Endothelial cell of umbilical vein (primary cell): Measurements from ENCODE around the gene HAX1. TPM values are rescaled to one million over a fixed set of nuclear protein-coding genes. Genes with fewer than 3 reads are reported as not detected.

Experiments used
- BruUV-seq: library from RNA; stranded (reverse); fragments of 400-500 nt; replicated peaks from 2 replicates; lab custom pipeline; 2021; lab: Mats Ljungman, UMichigan
- CTCF ChIA-PET: fragments of 300-600, 350-600 bp; sonication (Branson Sonifier 250); formaldehyde crosslinking; loops from one replicate; lab custom pipeline; 2021; ENCODE audit warnings: antibody characterized with exemption, inconsistent platforms; lab: Charles Lee
- POLR2A ChIA-PET: fragments of 300-600, 350-600 bp; sonication (Branson Sonifier 250); formaldehyde crosslinking; loops from one replicate; lab custom pipeline; 2021; ENCODE audit warnings: antibody characterized with exemption, inconsistent platforms; lab: Charles Lee
- DNase-seq: peaks from one replicate; pipeline ENCODE4 v3.0.0-alpha.2; 2011; ENCODE audit warnings: low read depth, low spot score
- FAIRE-seq: peaks from 2 replicates; lab custom pipeline; 2011; peaks lifted over from hg19 to GRCh38; lab: Jason Lieb, UNC
- H2AFZ ChIP-seq: 2 replicates; pipeline ENCODE4 v1.6.0; 2012; ENCODE audit warnings: low read depth, low read length, control low read depth, inconsistent platforms
- H3K27ac ChIP-seq: 2 replicates; pipeline ENCODE4 v1.5.1; 2011; ENCODE audit warnings: low read depth, mild to moderate bottlenecking, control low read depth, low read length, moderate library complexity; ENCODE audit not compliant: insufficient read depth
- H3K27me3 ChIP-seq, 2 experiments: 2 replicates each; pipeline versions ENCODE4 v1.6.0 to v1.6.1; 2011; ENCODE audit warnings: low read length in 2 of 2, mixed read lengths in 1 of 2; ENCODE audit not compliant: control insufficient read depth in 2 of 2, insufficient read depth in 2 of 2
- H3K36me3 ChIP-seq, 2 experiments: 2 replicates in 1 of 2; 3 replicates in 1 of 2; pipeline ENCODE4 v1.5.1; 2011; ENCODE audit warnings: low read length in 2 of 2, mild to moderate bottlenecking in 1 of 2, moderate library complexity in 1 of 2; ENCODE audit not compliant: control insufficient read depth in 2 of 2, insufficient read depth in 2 of 2; ENCODE audit errors: extremely low read depth in 1 of 2
- H3K4me1 ChIP-seq: 3 replicates; pipeline ENCODE4 v1.5.1; 2011; ENCODE audit warnings: mild to moderate bottlenecking, low read length; ENCODE audit not compliant: control insufficient read depth, insufficient read depth; ENCODE audit errors: extremely low read depth
- H3K4me2 ChIP-seq: 2 replicates; pipeline ENCODE4 v1.6.1; 2011; ENCODE audit warnings: low read length, control low read depth, mixed read lengths; ENCODE audit not compliant: insufficient read depth
- H3K4me3 ChIP-seq, 3 experiments: fragments of 200-600 bp in 1 of 3; sonication (generic), shearing (Covaris generic) in 1 of 3; replicated peaks in 1 of 3; 2 replicates each; pipeline ENCODE4 v1.5.1; 2011 to 2016; ENCODE audit warnings: control low read depth in 3 of 3, low read length in 3 of 3, mild to moderate bottlenecking in 2 of 3, inconsistent platforms in 1 of 3, low read depth in 1 of 3, moderate library complexity in 1 of 3; ENCODE audit not compliant: insufficient read depth in 1 of 3
- H3K79me2 ChIP-seq: 2 replicates; pipeline ENCODE4 v1.6.0; 2012; ENCODE audit warnings: low read length, inconsistent platforms; ENCODE audit not compliant: control insufficient read depth, insufficient read depth
- H3K9ac ChIP-seq: replicated peaks from 2 replicates; pipeline ENCODE3; 2011; ENCODE audit warnings: low read length, control low read depth; ENCODE audit not compliant: insufficient read depth; ENCODE audit errors: extremely low read depth
- H3K9me1 ChIP-seq: replicated peaks from 3 replicates; pipeline ENCODE4 v1.6.0; 2011; ENCODE audit warnings: mild to moderate bottlenecking, low read length; ENCODE audit not compliant: control insufficient read depth, insufficient read depth; ENCODE audit errors: extremely low read depth
- H3K9me3 ChIP-seq: replicated peaks from 2 replicates; pipeline ENCODE4 v1.5.1; 2012; ENCODE audit warnings: low read length, inconsistent platforms; ENCODE audit not compliant: control insufficient read depth, insufficient read depth
- H4K20me1 ChIP-seq: replicated peaks from 2 replicates; pipeline ENCODE3; 2011; ENCODE audit warnings: mild to moderate bottlenecking, low read length; ENCODE audit not compliant: control insufficient read depth, insufficient read depth; ENCODE audit errors: extremely low read depth
- EZH2 ChIP-seq: IDR thresholded peaks from 2 replicates; pipeline ENCODE4 v1.6.1; 2012; ENCODE audit warnings: borderline replicate concordance, low read depth, mild to moderate bottlenecking, moderate library complexity, low read length, inconsistent platforms; ENCODE audit not compliant: severe bottlenecking
- FOS ChIP-seq: IDR thresholded peaks from 2 replicates; pipeline ENCODE4 v1.6.1; 2011; ENCODE audit warnings: mild to moderate bottlenecking, low read length, moderate library complexity, borderline replicate concordance; ENCODE audit not compliant: insufficient read depth
- GATA2 ChIP-seq: IDR thresholded peaks from 2 replicates; pipeline ENCODE4 v1.7.0; 2011; ENCODE audit warnings: low read depth, mild to moderate bottlenecking, moderate library complexity, mixed read lengths, low read length; ENCODE audit not compliant: insufficient read length, insufficient read depth
- MYC ChIP-seq: IDR thresholded peaks from one replicate; pipeline ENCODE4 v1.6.1; 2011; ENCODE audit warnings: mild to moderate bottlenecking, low read depth, low read length
- POLR2A ChIP-seq: IDR thresholded peaks from 2 replicates; pipeline ENCODE4 v1.6.1; 2012; ENCODE audit warnings: low read depth, mild to moderate bottlenecking, control low read depth, low read length
- POLR2AphosphoS5 ChIP-seq: IDR thresholded peaks from 2 replicates; pipeline ENCODE4 v1.6.1; 2012; ENCODE audit warnings: low read depth, mild to moderate bottlenecking, control low read depth, low read length, moderate library complexity; ENCODE audit not compliant: insufficient read depth
- dilution Hi-C: fragments of 300-500 bp; cut with MboI; formaldehyde crosslinking; loops from one replicate; pipeline ENCODE4 v1.15.0; 2019; ENCODE audit warnings: low sequenced_read_pairs; ENCODE audit not compliant: extremely low pct_ligation_motif_present
- intact Hi-C: fragments of 100-400 bp; cut with micrococcal nuclease; formaldehyde crosslinking; loops from one replicate; pipeline ENCODE4 v1.10.0; 2022
- polyA plus RNA-seq, 4 experiments: library from polyadenylated mRNA; depleted of rRNA in 3 of 4; stranded (reverse) in 3 of 4; unstranded in 1 of 4; fragments of >200 nt; gene quantifications; 2 replicates each; pipeline versions ENCODE4 v1.2.1 to v1.2.3, GENCODE V29; 2011 to 2012; ENCODE audit warnings: missing spikeins in 1 of 4
- total RNA-seq: library from RNA; stranded (reverse); gene quantifications from 2 replicates; pipeline ENCODE4 v1.2.3, GENCODE V29; 2021
- TF ChIP-seq, protein P1 (sequence below): IDR thresholded peaks from 2 replicates; pipeline ENCODE4 v1.6.1; 2011; ENCODE audit not compliant: insufficient read depth, insufficient read length
- TF ChIP-seq, protein P2 (sequence below), 2 donors: IDR thresholded peaks; 1 replicate in 1 of 2; 2 replicates in 1 of 2; pipeline ENCODE4 v1.5.1; 2011; ENCODE audit warnings: low read length in 2 of 2, mild to moderate bottlenecking in 2 of 2, moderate library complexity in 2 of 2, control low read depth in 1 of 2, inconsistent platforms in 1 of 2, low read depth in 1 of 2; ENCODE audit not compliant: insufficient read depth in 1 of 2; ENCODE audit errors: extremely low read depth in 1 of 2

Gene HAX1
- total and polyA plus RNA-seq, 2 donors (not counting 3 experiments of a cell fraction or from before 2014, with no cell fraction given) = 78.4 to 95.3 TPM

DNA sequence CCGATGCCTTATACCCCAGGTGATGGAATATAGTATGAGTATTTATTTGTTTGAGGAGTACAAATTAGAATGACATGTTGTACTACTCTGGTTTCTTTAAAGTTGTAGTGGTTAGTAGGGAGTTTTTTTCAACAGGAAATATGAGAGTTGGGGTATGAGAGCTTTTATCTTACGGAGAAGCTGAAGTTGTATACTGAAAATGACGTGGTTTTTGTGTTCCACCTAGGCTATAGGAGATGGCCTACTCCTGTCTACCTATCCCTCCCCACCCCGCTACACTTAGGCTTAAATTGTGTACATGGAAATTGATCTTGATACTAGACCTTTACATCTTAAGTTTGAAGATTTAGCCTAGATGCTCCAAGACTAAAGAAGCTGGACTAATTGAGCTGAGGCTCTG, 6.8 kb upstream of the HAX1 start:
- Histone ChIP-seq H3K9me3 (no peaks in the 10 kb centered on the region), H3K79me2 (peaks cover 1% of the 10 kb centered on the region), H2AFZ (no peak overlapping the region), H3K27ac (no peak overlapping the region), H3K4me1 (peaks cover 5% of the 10 kb centered on the region), H4K20me1 (no peaks in the 10 kb centered on the region), H3K9ac (no peak overlapping the region), H3K27me3 (no peaks in the 10 kb centered on the region), H3K9me1 (no peaks in the 10 kb centered on the region), H3K4me3 (no peak overlapping the region), H3K4me2 (no peak overlapping the region), H3K36me3 (peaks cover 25 to 52% of the 10 kb centered on the region in 2 experiments)
- ChIA-PET CTCF (interaction anchor here (1.1 to 1.5 kb wide), 3 partner anchors 17 to 69 kb away, joined by 3 to 9 read pairs (median 3); no protein-coding TSS in a partner anchor), POLR2A (no interaction called here)
- no peak for DNase-seq
- intact Hi-C loops (no loop called here), dilution Hi-C loops (no loop called here)
- no TSS peak for BruUV-seq
- no peak for FAIRE-seq
- TF ChIP-seq MYC (no peak), POLR2AphosphoS5 (no peak), POLR2A (no peak), FOS (no peak), EZH2 (no peak), GATA2 (no peak)
- TF ChIP-seq, protein P1, sequence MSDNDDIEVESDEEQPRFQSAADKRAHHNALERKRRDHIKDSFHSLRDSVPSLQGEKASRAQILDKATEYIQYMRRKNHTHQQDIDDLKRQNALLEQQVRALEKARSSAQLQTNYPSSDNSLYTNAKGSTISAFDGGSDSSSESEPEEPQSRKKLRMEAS = no peak
- TF ChIP-seq, protein P2, sequence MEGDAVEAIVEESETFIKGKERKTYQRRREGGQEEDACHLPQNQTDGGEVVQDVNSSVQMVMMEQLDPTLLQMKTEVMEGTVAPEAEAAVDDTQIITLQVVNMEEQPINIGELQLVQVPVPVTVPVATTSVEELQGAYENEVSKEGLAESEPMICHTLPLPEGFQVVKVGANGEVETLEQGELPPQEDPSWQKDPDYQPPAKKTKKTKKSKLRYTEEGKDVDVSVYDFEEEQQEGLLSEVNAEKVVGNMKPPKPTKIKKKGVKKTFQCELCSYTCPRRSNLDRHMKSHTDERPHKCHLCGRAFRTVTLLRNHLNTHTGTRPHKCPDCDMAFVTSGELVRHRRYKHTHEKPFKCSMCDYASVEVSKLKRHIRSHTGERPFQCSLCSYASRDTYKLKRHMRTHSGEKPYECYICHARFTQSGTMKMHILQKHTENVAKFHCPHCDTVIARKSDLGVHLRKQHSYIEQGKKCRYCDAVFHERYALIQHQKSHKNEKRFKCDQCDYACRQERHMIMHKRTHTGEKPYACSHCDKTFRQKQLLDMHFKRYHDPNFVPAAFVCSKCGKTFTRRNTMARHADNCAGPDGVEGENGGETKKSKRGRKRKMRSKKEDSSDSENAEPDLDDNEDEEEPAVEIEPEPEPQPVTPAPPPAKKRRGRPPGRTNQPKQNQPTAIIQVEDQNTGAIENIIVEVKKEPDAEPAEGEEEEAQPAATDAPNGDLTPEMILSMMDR (IDR thresholded peaks at IDR 0.05; ENCODE audit: extremely low read depth in 1 of 2, insufficient read depth in 1 of 2, low read depth in 1 of 2, low read length in 2 of 2) = no peak
